Smooth muscle cell (in vitro differentiated cells): ENCODE measurements around the gene BOK. TPM values are rescaled to one million over a fixed set of nuclear protein-coding genes. Genes with fewer than 3 reads are reported as not detected.
A peak's percentile ranks its signal among the peaks of the same experiment; 100 is the strongest.

Source experiments
- DNase-seq: peaks from one replicate; lab custom pipeline; 2025; ENCODE audit not compliant: unreplicated experiment; lab: John Stamatoyannopoulos, UW
- H2AFZ ChIP-seq: fragments of 200-600 bp; sonication (generic); 2 replicates; pipeline ENCODE4 v1.6.0; 2016; ENCODE audit warnings: antibody characterized with exemption, low read depth, mild to moderate bottlenecking
- H3F3A ChIP-seq: fragments of 200-600 bp; sonication (generic); 2 replicates; pipeline ENCODE4 v1.6.0; 2017; ENCODE audit warnings: antibody characterized with exemption, low read depth
- H3K27ac ChIP-seq: fragments of 200-600 bp; sonication (generic); 2 replicates; pipeline ENCODE4 v1.5.1; 2016; ENCODE audit warnings: low read depth, mild to moderate bottlenecking
- H3K27me3 ChIP-seq: fragments of 200-600 bp; sonication (generic); 2 replicates; pipeline ENCODE4 v1.6.1; 2016; ENCODE audit warnings: low read depth, mild to moderate bottlenecking
- H3K36me3 ChIP-seq: fragments of 200-600 bp; sonication (generic); 2 replicates; pipeline ENCODE4 v1.5.1; 2016; ENCODE audit warnings: low read depth
- H3K4me1 ChIP-seq: fragments of 200-600 bp; sonication (generic); 2 replicates; pipeline ENCODE4 v1.5.1; 2016; ENCODE audit warnings: low read depth
- H3K4me2 ChIP-seq: fragments of 200-600 bp; sonication (generic); 2 replicates; pipeline ENCODE4 v1.6.0; 2016; ENCODE audit warnings: mild to moderate bottlenecking
- H3K4me3 ChIP-seq: fragments of 200-600 bp; sonication (generic); 2 replicates; pipeline ENCODE4 v1.5.1; 2016; ENCODE audit warnings: mild to moderate bottlenecking
- H3K79me2 ChIP-seq: fragments of 200-600 bp; sonication (generic); 2 replicates; pipeline ENCODE4 v1.6.0; 2016; ENCODE audit warnings: low read depth, mild to moderate bottlenecking
- H3K9ac ChIP-seq: fragments of 200-600 bp; sonication (generic); 2 replicates; pipeline ENCODE4 v1.6.0; 2016; ENCODE audit warnings: low read depth
- H3K9me3 ChIP-seq: fragments of 200-600 bp; sonication (generic); replicated peaks from 2 replicates; pipeline ENCODE4 v1.5.1; 2016; ENCODE audit warnings: low read depth
- H4K20me1 ChIP-seq: fragments of 200-600 bp; sonication (generic); 2 replicates; pipeline ENCODE4 v1.6.0; 2016; ENCODE audit warnings: low read depth
- WGBS: methylation state at CpG from one replicate; pipeline ENCODE4 v1.1.7; 2016; ENCODE audit warnings: low lambda C conversion rate; 5-methylcytosine and 5-hydroxymethylcytosine counted together
- polyA plus RNA-seq: library from polyadenylated mRNA; unstranded; fragments of >200 nt; fragmentation: Nextera tagmentation; extraction: Ambion mirVana; gene quantifications from 2 replicates; pipeline ENCODE4 v1.2.1, GENCODE V29; 2016
- small RNA-seq: library from RNA; depleted of rRNA; stranded (forward); fragments of <200 nt; gene quantifications from one replicate; pipeline ENCODE3, GENCODE V24; 2014
- total RNA-seq: library from RNA; depleted of rRNA; stranded (reverse); fragments of >200 nt; gene quantifications from 2 replicates; pipeline ENCODE4 v1.2.3, GENCODE V29; 2014
- TF ChIP-seq, protein P1 (sequence below): fragments of 200-600 bp; sonication (generic); IDR thresholded peaks from 2 replicates; pipeline ENCODE4 v1.5.1; 2017; ENCODE audit warnings: borderline replicate concordance, mild to moderate bottlenecking, antibody characterized with exemption; ENCODE audit not compliant: insufficient read depth, poor library complexity, severe bottlenecking

The BOK gene
- total and polyA plus RNA-seq, 2 experiments from 2014 or later: 34.9 to 40.8 TPM

DNA sequence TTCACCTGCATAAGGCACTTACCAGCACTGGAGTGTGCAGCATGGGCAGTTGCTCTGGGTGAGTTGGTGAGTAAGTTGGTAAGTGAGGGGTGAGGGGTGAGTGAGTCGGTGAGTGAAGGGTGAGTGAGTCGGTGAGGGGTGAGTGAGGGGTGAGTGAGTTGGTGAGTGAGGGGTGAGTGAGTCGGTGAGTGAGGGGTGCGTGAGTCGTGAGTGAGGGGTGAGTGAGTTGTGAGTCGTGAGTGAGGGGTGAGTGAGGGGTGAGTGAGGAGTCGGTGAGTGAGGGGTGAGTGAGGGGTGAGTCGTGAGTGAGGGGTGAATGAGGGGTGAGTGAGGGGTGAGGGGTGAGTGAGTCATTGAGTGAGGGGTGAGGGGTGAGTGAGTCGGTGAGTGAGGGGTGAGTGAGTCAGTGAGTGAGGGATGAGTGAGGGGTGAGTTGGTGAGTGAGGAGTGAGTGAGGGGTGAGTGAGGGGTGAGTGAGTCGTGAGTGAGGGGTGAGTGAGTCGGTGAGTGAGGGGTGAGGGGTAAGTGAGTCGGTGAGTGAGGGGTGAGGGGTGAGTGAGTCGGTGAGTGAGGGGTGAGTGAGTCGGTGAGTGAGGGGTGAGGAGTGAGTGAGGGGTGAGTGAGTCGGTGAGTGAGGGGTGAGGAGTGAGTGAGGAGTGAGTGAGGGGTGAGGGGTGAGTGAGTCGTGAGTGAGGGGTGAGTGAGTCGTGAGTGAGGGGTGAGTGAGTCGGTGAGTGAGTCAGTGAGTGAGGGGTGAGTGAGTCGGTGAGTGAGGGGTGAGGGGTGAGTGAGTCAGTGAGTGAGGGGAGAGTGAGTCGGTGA lies 61.3 kb downstream of the BOK start:
- Histone ChIP-seq H3F3A (peaks cover 7% of the 10 kb centered on the region), H2AFZ (no peak overlapping the region), H3K79me2 (peaks cover 69% of the 10 kb centered on the region), H4K20me1 (peaks cover 45% of the 10 kb centered on the region), H3K9ac (no peak overlapping the region), H3K36me3 (no peaks in the 10 kb centered on the region), H3K4me3 (no peak overlapping the region), H3K4me1 (no peaks in the 10 kb centered on the region), H3K27ac (no peak overlapping the region), H3K4me2 (no peak overlapping the region), H3K27me3 (no peaks in the 10 kb centered on the region), H3K9me3 (no peaks in the 10 kb centered on the region)
- 96% methylated on average over 5 of the region's 20 CpGs for WGBS
- no peak for DNase-seq
- TF ChIP-seq, protein P1, sequence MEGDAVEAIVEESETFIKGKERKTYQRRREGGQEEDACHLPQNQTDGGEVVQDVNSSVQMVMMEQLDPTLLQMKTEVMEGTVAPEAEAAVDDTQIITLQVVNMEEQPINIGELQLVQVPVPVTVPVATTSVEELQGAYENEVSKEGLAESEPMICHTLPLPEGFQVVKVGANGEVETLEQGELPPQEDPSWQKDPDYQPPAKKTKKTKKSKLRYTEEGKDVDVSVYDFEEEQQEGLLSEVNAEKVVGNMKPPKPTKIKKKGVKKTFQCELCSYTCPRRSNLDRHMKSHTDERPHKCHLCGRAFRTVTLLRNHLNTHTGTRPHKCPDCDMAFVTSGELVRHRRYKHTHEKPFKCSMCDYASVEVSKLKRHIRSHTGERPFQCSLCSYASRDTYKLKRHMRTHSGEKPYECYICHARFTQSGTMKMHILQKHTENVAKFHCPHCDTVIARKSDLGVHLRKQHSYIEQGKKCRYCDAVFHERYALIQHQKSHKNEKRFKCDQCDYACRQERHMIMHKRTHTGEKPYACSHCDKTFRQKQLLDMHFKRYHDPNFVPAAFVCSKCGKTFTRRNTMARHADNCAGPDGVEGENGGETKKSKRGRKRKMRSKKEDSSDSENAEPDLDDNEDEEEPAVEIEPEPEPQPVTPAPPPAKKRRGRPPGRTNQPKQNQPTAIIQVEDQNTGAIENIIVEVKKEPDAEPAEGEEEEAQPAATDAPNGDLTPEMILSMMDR: no peak

DNA sequence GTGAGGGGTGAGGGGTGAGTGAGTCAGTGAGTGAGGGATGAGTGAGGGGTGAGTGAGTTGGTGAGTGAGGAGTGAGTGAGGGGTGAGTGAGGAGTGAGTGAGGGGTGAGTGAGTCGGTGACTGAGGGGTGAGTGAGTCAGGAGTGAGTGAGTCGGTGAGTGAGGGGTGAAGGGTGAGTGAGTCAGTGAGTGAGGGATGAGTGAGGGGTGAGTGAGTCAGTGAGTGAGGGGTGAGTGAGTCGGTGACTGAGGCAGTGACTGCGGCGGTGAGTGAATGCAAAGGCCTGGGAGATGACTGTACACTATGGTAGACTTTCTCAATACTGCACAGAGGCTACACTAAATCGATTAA lies 61.8 kb downstream of the BOK start:
- H3K79me2 ChIP-seq: peaks cover 69% of the 10 kb centered on the region
- H3K4me3 ChIP-seq: no peak overlapping the region
- H3K4me1 ChIP-seq: no peaks in the 10 kb centered on the region
- peak overlapping the region; percentile 33 for H3K27ac ChIP-seq
- no peak for DNase-seq
- TF ChIP-seq, protein P1: no peak
- no peaks in the 10 kb centered on the region for H3K9me3 ChIP-seq
- no peak overlapping the region for H2AFZ ChIP-seq
- H3K4me2 ChIP-seq: no peak overlapping the region
- H3K27me3 ChIP-seq: no peaks in the 10 kb centered on the region
- H3F3A ChIP-seq: peaks cover 7% of the 10 kb centered on the region
- H3K9ac ChIP-seq: no peak overlapping the region
- 100% methylated on average over 1 of the region's 6 CpGs for WGBS
- H3K36me3 ChIP-seq: no peaks in the 10 kb centered on the region
- H4K20me1 ChIP-seq: peaks cover 51% of the 10 kb centered on the region

Small RNA genes lying within 50 kb of the gene (small RNA-seq; reads per million reads assigned to genes)
- 0.08 reads per million for gene RNA5SP122

Other genes starting within 250 kb of the BOK start
- gene HDLBP, start 243.1 kb upstream of the BOK start, total RNA-seq: 504 and 559 TPM in 2 replicates
- gene HDLBP, start 243.1 kb upstream of the BOK start, polyA plus RNA-seq: 545 and 601 TPM in 2 replicates
- gene SEPTIN2, start 242.8 kb upstream of the BOK start, total RNA-seq: 443 and 523 TPM in 2 replicates
- gene SEPTIN2, start 242.8 kb upstream of the BOK start, polyA plus RNA-seq: 314 and 344 TPM in 2 replicates
- gene FARP2, start 202.5 kb upstream of the BOK start, total RNA-seq: 27.4 and 27.6 TPM in 2 replicates
- gene FARP2, start 202.5 kb upstream of the BOK start, polyA plus RNA-seq: 15.9 and 18.4 TPM in 2 replicates
- gene STK25, start 50.2 kb upstream of the BOK start, total RNA-seq: 202 and 212 TPM in 2 replicates
- gene STK25, start 50.2 kb upstream of the BOK start, polyA plus RNA-seq: 200 and 201 TPM in 2 replicates
- gene THAP4, start 78.4 kb downstream of the BOK start, total RNA-seq: 20.8 and 23.1 TPM in 2 replicates
- gene THAP4, start 78.4 kb downstream of the BOK start, polyA plus RNA-seq: 38.8 and 47.2 TPM in 2 replicates
- gene ATG4B, start 78.9 kb downstream of the BOK start, total RNA-seq: 60.4 and 70.3 TPM in 2 replicates
- 91.3 and 96.4 TPM in 2 replicates for gene ATG4B, start 78.9 kb downstream of the BOK start, polyA plus RNA-seq
- gene DTYMK, start 128.1 kb downstream of the BOK start, total RNA-seq: 22.2 TPM in 2 replicates
- 58.9 and 65.8 TPM in 2 replicates for gene DTYMK, start 128.1 kb downstream of the BOK start, polyA plus RNA-seq
- 6.7 and 35.0 TPM in 2 replicates for gene ING5, start 143.3 kb downstream of the BOK start, total RNA-seq
- 10.6 and 15.2 TPM in 2 replicates for gene ING5, start 143.3 kb downstream of the BOK start, polyA plus RNA-seq
- 3.7 and 7.0 TPM in 2 replicates for gene D2HGDH, start 175.9 kb downstream of the BOK start, total RNA-seq
- gene D2HGDH, start 175.9 kb downstream of the BOK start, polyA plus RNA-seq: 18.7 and 20.7 TPM in 2 replicates
- gene GAL3ST2, start 218.1 kb downstream of the BOK start, total RNA-seq: not detected in 2 replicates
- gene GAL3ST2, start 218.1 kb downstream of the BOK start, polyA plus RNA-seq: 0.34 TPM in 2 replicates